ENCODE data around the gene TENM3. TPM values are rescaled to one million over a fixed set of nuclear protein-coding genes. Genes with fewer than 3 reads are reported as not detected.

Gene TENM3
- polyA plus RNA-seq, 1 experiment = 54.9 TPM

DNA sequence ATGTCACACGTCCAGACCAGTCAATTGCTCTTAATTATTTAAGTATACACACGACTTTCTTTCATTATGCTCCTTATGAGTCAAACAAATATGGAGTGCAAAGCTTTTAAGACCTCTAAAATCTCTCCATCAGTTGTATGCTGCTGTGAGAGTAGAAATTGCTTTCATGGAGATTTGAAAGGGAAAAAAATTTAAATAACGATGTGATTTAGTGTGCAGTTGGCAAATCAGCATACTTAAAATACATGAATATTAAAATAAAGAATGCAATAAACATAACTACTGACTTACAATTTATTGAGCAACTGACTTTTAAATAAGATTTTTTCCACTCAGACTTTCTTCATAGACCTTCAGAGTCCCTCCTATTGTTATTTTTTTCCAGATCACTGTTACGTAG lies 9.0 kb downstream of the TENM3 start:
- CTCF ChIA-PET = no interaction called here
- TF ChIP-seq, protein P1, sequence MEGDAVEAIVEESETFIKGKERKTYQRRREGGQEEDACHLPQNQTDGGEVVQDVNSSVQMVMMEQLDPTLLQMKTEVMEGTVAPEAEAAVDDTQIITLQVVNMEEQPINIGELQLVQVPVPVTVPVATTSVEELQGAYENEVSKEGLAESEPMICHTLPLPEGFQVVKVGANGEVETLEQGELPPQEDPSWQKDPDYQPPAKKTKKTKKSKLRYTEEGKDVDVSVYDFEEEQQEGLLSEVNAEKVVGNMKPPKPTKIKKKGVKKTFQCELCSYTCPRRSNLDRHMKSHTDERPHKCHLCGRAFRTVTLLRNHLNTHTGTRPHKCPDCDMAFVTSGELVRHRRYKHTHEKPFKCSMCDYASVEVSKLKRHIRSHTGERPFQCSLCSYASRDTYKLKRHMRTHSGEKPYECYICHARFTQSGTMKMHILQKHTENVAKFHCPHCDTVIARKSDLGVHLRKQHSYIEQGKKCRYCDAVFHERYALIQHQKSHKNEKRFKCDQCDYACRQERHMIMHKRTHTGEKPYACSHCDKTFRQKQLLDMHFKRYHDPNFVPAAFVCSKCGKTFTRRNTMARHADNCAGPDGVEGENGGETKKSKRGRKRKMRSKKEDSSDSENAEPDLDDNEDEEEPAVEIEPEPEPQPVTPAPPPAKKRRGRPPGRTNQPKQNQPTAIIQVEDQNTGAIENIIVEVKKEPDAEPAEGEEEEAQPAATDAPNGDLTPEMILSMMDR (IDR thresholded peaks at IDR 0.05; ENCODE audit: low read depth, low read length) = no peak
- H3K9me3 ChIP-seq (ENCODE audit: control insufficient read depth, insufficient read depth, low read length) = no peaks in the 10 kb centered on the region
- no peak overlapping the region for H3K27ac ChIP-seq (ENCODE audit: low read depth, low read length)
- no peaks in the 10 kb centered on the region for H3K27me3 ChIP-seq (ENCODE audit: control insufficient read depth, insufficient read depth, low read length)
- POLR2A ChIA-PET = no interaction called here
- DNase-seq (ENCODE audit: low read depth, low spot score) = no peak
- no peak overlapping the region for H3K4me3 ChIP-seq (ENCODE audit: low read depth, low read length)

DNA sequence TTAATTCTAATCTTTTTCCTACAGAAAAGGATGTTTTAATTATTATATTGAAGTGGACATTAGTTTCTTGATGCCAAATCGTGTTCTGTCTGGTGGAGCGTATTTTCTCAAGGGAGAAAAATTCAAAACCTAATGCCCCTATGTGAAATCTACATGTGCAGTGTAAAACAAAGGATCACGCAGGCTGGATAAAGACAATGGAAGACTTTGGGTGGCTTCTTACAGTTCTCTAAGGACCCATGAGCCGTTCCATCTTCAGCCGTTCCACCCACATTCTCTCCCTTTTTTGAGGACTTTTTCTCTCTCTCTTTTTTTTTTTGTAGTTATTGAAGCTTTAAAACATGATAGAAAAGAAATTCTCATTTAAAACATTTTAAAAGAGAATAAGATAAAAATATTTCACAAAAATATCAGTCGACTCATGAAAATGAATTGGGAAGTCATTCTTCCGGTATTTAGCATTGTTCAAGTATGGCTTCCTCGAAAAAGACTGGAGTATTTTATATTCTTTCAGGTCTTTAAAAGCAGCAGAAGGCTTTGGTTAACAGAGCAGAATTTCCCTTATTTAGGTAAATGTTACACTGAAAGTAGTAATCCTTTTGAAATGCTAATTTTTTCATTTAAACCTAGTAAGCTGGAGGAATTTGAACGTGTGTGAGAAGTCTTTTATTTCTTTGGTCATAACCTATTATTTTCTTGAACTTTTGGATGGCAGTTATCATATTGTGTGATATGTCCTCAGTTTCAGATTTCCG lies 11.0 kb downstream of the TENM3 start:
- Histone ChIP-seq H3K27me3 (ENCODE audit: control insufficient read depth, insufficient read depth, low read length) (no peaks in the 10 kb centered on the region), H3K9me3 (ENCODE audit: control insufficient read depth, insufficient read depth, low read length) (no peaks in the 10 kb centered on the region), H3K4me3 (ENCODE audit: low read depth, low read length) (no peak overlapping the region), H3K27ac (ENCODE audit: low read depth, low read length) (no peak overlapping the region)
- TF ChIP-seq, protein P1 (IDR thresholded peaks at IDR 0.05; ENCODE audit: low read depth, low read length) = no peak
- POLR2A ChIA-PET = no interaction called here
- CTCF ChIA-PET = interaction anchor here (0.6 kb wide), 1 partner anchor 286 kb away, joined by 3 read pairs; no protein-coding TSS in a partner anchor
- DNase-seq (ENCODE audit: low read depth, low spot score) = no peak

DNA sequence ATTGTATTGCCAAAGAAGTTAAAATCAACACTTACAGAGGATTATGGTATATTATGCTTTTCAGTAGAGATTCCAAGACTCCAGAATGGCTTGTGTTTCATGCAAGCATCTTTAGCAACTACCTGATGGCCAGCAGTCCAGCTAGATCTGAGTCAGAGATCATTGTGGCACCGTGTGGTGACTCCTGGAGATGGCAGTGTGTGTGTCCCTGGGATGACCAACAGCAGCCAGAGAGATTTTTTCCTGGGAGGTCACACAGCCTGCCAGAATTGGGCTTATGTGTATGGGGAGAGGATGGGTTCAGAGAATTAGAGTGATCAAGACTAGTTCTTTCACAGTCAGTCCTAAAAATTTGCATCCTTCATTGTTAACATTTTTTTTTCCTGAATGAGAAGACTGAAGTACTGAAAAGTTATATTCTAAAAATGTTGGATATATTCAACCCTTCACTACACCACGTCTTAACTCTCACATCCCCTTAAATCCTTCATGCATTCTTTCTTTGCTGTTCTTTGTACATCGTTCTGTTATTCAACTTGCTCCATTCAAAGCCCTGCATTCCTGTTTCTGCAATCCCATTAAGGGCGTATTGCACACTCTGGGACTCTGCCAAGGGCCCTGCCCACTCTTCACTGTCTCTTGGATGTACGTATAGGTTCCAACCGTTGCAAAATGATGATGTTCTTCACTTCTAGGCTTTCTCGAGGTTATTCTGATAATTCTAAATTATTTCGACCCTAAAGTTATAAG lies 12.4 kb downstream of the TENM3 start:
- H3K9me3 ChIP-seq (ENCODE audit: control insufficient read depth, insufficient read depth, low read length) = no peaks in the 10 kb centered on the region
- H3K27me3 ChIP-seq (ENCODE audit: control insufficient read depth, insufficient read depth, low read length) = no peaks in the 10 kb centered on the region
- H3K27ac ChIP-seq (ENCODE audit: low read depth, low read length) = no peak overlapping the region
- ChIA-PET POLR2A (no interaction called here), CTCF (no interaction called here)
- no peak overlapping the region for H3K4me3 ChIP-seq (ENCODE audit: low read depth, low read length)
- DNase-seq (ENCODE audit: low read depth, low spot score) = no peak
- TF ChIP-seq, protein P1 (IDR thresholded peaks at IDR 0.05; ENCODE audit: low read depth, low read length) = no peak

DNA sequence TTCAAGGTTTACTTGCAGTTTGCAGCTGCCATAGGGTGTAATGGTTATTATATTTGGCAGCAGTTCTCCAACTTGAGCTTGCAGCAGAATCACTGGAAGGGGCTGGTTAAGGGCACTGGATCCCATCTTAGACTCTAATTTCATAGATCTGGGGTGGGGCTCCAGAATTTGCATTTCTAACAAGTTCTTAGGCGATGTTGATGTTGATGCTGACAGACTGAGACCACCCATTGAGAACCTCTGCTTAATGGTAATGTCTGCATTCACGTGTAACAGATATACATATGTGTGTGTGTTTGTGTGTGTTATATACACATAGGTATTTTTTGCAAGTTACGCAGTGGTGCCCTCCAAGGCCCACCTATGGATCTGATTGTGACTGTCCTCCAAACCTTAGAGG lies 13.8 kb downstream of the TENM3 start:
- H3K27me3 ChIP-seq (ENCODE audit: control insufficient read depth, insufficient read depth, low read length) = no peaks in the 10 kb centered on the region
- H3K27ac ChIP-seq (ENCODE audit: low read depth, low read length) = no peak overlapping the region
- H3K4me3 ChIP-seq (ENCODE audit: low read depth, low read length) = no peak overlapping the region
- ChIA-PET POLR2A (no interaction called here), CTCF (no interaction called here)
- no peak for DNase-seq (ENCODE audit: low read depth, low spot score)
- H3K9me3 ChIP-seq (ENCODE audit: control insufficient read depth, insufficient read depth, low read length) = no peaks in the 10 kb centered on the region
- TF ChIP-seq, protein P1 (IDR thresholded peaks at IDR 0.05; ENCODE audit: low read depth, low read length) = no peak

- H3K27ac ChIP-seq (ENCODE audit: low read depth, low read length) = no peak overlapping the region
- ChIA-PET CTCF (no interaction called here), POLR2A (no interaction called here)
- no peak for DNase-seq (ENCODE audit: low read depth, low spot score)
- no peaks in the 10 kb centered on the region for H3K9me3 ChIP-seq (ENCODE audit: control insufficient read depth, insufficient read depth, low read length)
- no peak overlapping the region for H3K4me3 ChIP-seq (ENCODE audit: low read depth, low read length)
- TF ChIP-seq, protein P1 (IDR thresholded peaks at IDR 0.05; ENCODE audit: low read depth, low read length) = no peak
- no peaks in the 10 kb centered on the region for H3K27me3 ChIP-seq (ENCODE audit: control insufficient read depth, insufficient read depth, low read length)
These were observed 14.3 kb downstream of the TENM3 start for GRCh38 chr4:182257503-182257902.
